GM06990 (cell line): ENCODE data around the gene SRPK2.
"Not testable (repeated sequence)": the region's sequence is repeated elsewhere in the genome, so short reads cannot be mapped to it uniquely, and the experiment has no call there.

ENCODE experiments used
- DNase-seq: peaks from one replicate; pipeline ENCODE4 v3.0.0-alpha.2; 2011; ENCODE audit not compliant: insufficient read length; ENCODE audit errors: extremely low read depth
- H3K27me3 ChIP-seq: replicated peaks from 2 replicates; pipeline ENCODE4 v1.6.0; 2011; ENCODE audit warnings: low read length; ENCODE audit not compliant: control insufficient read depth, insufficient read depth
- H3K36me3 ChIP-seq: 2 replicates; pipeline ENCODE4 v1.5.1; 2011; ENCODE audit warnings: low read length; ENCODE audit not compliant: control insufficient read depth, insufficient read depth
- H3K4me3 ChIP-seq: replicated peaks from 2 replicates; pipeline ENCODE4 v1.5.1; 2011; ENCODE audit warnings: low read depth, mild to moderate bottlenecking, control low read depth, low read length
- CTCF ChIP-seq: IDR thresholded peaks from 2 replicates; pipeline ENCODE4 v1.5.1; 2011; ENCODE audit warnings: low read length, control low read depth, mild to moderate bottlenecking, inconsistent platforms; ENCODE audit not compliant: insufficient read depth, poor library complexity, severe bottlenecking

SRPK2 gene

GRCh38 chr7:105413887-105414437, 25.2 kb upstream of the SRPK2 start:
- TF ChIP-seq CTCF, result no peak
- Histone ChIP-seq H3K4me3 (no peak overlapping the region), H3K27me3 (no peaks in the 10 kb centered on the region), H3K36me3 (no peaks in the 10 kb centered on the region)
- DNase-seq, result no peak

GRCh38 chr7:105410774-105411173, 22.1 kb upstream of the SRPK2 start:
- not testable (repeated sequence) for H3K4me3 ChIP-seq

GRCh38 chr7:105409775-105410174, 21.1 kb upstream of the SRPK2 start:
- DNase-seq, H3K4me3 ChIP-seq, H3K36me3 ChIP-seq, H3K27me3 ChIP-seq: not testable (repeated sequence)

More at GRCh38 chr7:105410774-105411173, 22.1 kb upstream of the SRPK2 start:
- not testable (repeated sequence) for H3K27me3 ChIP-seq, DNase-seq, H3K36me3 ChIP-seq

GRCh38 chr7:105408791-105409410, 20.2 kb upstream of the SRPK2 start:
- H3K4me3 ChIP-seq, result no peak overlapping the region
- H3K36me3 ChIP-seq, result no peaks in the 10 kb centered on the region
- no peak for TF ChIP-seq CTCF
- H3K27me3 ChIP-seq, result no peaks in the 10 kb centered on the region
- DNase-seq, result no peak

GRCh38 chr7:105403128-105403527, 14.4 kb upstream of the SRPK2 start:
- no peak for DNase-seq
- Histone ChIP-seq H3K36me3 (no peaks in the 10 kb centered on the region), H3K4me3 (no peak overlapping the region), H3K27me3 (no peaks in the 10 kb centered on the region)
- no peak for TF ChIP-seq CTCF

- H3K36me3 ChIP-seq, result no peaks in the 10 kb centered on the region
- no peaks in the 10 kb centered on the region for H3K27me3 ChIP-seq
- DNase-seq, result no peak
- H3K4me3 ChIP-seq, result no peak overlapping the region
- no peak for TF ChIP-seq CTCF
Observed at GRCh38 chr7:105402221-105403095, 13.7 kb upstream of the SRPK2 start.
